T-helper 22 cell (primary cell): ENCODE measurements around the gene UROS.

ENCODE experiments used
- DNase-seq: peaks from one replicate; pipeline ENCODE4 v3.0.0-alpha.2; 2020; ENCODE audit warnings: low read depth

The UROS gene

DNA sequence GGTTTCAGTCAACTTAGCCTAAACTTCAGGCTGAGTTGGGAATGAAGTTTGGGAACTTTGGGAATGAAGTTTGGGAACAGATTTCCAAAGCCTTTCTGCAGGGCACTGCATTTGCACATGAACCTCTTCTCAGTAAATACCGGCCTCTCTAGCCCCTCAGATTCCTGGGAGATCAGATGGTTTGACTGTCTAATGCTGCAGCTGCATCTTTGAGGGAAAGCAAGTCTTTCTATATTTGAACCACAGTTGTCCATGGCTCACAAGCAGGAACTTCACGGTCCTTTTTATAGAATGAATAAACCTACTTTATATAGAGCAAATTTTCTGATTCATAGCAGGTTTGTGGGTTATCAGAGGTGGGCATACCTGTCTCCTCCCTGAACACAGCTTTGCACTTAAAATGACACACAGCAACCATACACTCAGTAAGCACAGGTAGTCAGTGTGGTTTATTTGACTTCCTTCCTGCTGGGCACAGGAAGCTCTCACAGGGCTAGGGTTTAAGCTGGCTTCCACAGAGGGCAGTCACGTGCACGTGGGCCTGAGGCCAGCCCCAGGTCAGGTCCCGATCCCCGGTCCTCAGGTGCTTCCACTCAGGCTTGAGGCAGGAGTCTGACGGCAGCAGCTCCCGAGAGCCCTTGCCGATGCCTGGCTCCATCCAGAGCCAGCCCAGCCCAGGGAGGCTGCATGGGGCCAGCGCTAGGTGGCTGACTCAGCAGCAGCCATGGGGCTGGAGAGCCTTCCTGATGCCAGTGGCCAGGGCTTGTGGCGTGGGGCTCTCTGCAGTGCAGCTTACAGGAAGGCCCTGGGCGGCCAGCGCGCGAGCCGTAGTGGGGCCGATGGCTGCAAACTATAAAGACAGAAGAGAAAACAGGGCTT, 34.7 kb downstream of the UROS start:
- DNase-seq: no peak

DNA sequence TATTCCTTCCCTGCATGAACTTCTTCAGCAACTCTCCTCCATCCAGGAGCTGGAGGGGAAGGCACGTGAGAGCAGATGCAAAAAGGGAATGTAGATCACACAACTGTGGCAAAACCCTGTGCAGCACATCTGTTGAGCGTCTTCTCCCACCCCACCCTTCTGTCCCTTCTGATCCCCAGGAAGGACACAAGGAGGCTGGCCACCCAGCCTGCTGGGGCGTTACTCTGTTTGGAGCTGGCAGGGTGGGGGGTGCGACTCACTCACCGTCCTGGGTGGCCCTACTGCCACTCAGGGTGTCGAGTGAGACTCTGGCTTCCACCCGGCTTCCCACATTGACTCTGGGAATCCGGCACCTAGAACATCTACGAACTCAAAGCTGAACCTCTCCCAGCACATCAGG, 37.3 kb downstream of the UROS start:
- no peak for DNase-seq

- DNase-seq: no peak
These were observed 39.1 kb downstream of the UROS start for GRCh38 chr10:125783957-125784356.

- DNase-seq: no peak
These were observed 39.6 kb downstream of the UROS start for GRCh38 chr10:125783408-125783807.

DNA sequence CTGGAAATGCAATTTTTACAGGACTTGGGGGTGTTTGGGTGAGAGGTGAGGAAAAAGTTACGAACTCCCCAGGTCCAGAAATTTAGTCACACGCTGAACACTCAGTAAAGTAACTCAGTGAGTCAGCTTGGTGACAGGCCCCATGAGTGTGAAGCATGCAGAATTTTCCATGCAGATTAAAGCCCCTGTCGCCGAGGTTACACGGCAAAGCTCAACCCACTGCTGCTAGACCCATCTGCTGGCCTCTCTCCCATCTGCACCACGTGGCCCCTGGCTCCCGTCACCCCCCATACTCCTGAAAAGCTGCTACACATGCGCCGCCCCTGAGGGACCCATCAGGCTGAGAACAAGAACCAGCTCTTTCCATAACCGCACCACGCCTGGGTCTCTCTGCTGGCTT, 40.4 kb downstream of the UROS start:
- no peak for DNase-seq

GRCh38 chr10:125782054-125782453, 41.0 kb downstream of the UROS start:
- DNase-seq: no peak

DNA sequence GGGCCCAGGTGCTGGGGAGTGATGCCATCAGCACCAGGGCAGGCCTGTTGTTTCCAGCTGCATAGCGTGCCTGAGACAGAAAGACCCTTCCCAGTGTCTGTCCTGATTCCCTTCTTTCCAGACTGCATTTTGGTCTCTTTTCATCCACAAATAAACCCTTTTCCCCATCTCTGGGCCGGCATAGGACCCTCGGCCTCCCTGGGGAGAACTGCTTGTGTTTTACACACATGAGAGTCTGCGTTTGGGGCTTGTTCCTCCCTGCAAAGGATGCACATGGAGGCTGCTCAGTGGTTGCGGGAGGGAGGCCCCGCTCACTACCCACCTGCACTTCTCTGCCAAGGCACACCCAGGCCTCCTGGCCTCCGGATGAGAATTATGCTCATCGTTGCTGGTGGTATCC, 41.7 kb downstream of the UROS start:
- no peak for DNase-seq

DNA sequence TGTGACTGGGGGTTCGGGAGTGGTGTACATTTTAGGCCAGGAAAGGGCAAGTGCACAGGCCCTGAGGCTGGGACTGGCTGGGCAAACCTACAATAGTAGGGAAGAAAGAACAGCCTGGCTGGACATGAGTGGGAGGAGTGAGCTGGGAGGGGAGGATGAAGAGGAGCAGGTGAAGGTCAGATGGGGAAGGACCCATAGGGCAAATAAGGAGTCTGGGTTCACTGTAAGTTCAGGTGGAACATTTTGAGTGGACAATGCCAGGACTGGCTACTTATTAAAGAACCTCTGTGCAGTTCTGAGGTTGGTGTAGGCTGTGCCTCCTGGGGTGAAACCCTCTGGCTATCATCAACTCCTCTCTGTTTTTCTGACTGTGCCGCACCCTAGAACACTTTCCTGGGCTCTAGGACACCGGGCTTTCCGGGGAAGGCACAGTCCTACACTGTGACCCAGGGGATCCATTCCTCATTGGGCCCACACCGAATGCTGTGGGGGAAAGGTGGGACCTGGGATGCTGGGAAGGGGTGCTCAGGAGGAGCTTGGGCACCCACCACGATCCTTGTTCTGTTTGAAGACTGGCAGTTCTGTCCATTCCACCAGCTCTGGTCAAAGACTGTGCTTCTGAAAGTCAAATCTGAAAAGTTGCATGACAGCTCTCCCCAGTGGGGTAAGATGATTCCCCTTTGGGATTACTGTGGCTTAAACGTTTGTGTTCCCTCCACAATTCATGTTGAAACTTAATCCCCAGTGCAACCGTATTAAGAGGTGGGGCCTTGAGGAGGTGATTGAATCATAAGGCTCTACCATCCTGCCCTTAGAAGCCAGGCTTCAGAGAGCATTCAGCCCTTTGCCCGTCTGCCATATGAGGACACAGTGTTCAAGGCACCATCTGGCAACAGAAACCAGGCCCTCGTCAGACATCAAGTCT, 43.4 kb downstream of the UROS start:
- no peak for DNase-seq

DNA sequence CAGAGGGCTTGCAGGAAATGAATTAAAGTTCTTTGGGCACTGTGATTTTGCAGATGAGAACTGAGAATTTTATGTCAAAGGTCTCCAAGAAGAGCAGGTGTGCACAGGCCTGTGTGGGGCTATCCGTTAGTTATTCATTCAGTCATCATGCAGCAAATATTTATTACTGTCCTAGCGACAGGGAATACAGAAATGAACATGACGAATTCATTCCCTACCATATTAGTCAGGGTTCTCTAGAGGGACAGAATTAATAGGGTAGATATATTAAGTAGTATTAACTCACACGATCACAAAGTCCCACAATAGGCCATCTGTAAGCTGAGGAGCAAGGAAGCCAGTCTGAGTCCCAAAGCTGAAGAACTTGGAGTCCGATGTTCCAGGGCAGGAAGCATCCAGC, 44.5 kb downstream of the UROS start:
- no peak for DNase-seq

DNA sequence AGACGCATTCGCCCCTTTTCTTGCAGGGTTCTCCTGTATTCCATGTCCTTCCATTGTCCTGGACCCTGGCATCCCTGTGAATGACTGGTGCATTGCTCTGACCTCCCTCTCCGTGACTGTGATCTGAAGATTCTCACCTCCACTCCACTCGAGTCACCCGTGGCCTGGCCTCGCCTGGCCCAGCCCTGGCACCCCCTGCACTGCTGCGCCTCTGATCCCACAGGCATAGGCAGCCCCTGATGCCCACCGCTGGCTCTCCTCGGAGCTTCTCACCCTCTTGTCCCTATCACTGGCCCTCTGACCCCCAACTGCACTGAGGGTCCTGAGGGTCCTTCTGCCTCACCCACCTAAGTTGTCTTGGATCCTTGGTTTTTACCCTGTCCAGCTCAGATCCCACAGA, 45.3 kb downstream of the UROS start:
- DNase-seq: no peak

DNA sequence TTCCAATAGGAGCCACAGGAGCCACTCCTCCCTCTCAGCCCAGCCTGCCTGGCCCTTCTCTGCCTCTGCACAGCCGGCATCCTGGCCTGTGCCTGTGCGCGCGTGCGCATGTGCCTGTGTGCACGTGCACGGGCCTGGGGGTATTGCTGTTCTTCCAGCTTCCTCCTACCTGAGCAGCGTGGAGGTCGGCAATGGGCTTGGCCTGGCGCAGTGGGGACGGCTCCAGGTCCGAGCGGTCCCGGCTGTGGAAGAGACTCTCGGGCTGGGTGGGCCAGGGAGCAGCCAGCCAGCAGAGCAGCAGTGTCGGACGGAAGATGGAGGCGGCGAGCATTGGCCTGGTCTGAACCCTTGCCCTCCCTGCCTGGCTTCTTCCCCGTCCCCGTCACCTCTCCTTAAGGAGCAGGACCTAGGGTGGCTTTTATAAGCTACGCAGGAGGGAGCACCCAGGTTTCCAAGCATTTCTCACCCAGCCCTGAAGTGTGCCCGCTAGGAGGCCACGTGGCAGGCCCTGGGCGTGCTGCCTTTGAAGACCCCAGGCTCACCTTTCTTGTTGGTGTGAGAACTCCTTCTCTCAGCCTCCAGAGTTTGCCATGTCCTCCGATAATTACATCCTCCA, 47.5 kb downstream of the UROS start, which contains the start of gene MMP21:
TSS of gene MMP21 (minus strand) at position 331 of the 616 bp plus-strand sequence. CDS start at position 331, 0 bp downstream.
- no peak for DNase-seq

GRCh38 chr10:125774581-125775191, 48.4 kb downstream of the UROS start:
- DNase-seq: no peak

- no peak for DNase-seq
These were observed 49.1 kb downstream of the UROS start for GRCh38 chr10:125773687-125774543.

DNA sequence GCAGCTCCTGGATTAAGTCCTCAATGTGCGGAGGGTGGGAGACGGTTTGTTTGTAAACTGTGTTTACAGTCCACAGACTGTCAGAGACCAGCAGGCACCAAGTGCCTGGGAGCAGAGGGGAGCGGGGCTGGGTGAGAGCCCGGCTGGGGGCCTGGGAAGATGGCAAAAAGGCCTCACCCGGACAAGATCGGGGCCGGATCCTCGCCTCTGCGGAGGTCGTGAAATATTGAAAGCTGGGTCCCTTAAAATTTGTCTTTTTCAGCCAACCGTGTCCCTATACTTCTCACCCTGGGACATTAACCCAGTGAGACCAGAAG, 50.2 kb downstream of the UROS start:
- DNase-seq: no peak

GRCh38 chr10:125772112-125772863, 50.8 kb downstream of the UROS start:
- DNase-seq: no peak

DNA sequence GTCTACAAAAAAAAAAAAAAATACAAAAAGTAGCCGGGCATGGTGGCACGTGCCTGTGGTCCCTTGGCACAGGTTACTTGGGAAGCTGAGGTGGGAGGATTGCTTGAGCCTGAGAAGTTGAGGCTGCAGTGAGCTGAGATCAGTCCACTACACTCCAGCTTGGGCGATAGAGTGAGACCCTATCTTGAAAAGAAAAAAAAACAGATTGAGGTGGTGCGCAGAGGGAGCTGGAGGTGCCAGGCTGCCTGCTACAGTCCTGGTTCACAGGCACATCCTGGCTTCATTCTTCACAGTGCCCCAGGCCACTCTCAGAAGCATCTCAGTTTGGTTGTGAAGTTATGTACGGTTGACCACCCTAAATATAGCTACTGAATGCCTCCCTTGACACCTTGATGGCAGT, 52.2 kb downstream of the UROS start:
- no peak for DNase-seq

- DNase-seq: no peak
These were observed 53.9 kb downstream of the UROS start for GRCh38 chr10:125769175-125769574.

DNA sequence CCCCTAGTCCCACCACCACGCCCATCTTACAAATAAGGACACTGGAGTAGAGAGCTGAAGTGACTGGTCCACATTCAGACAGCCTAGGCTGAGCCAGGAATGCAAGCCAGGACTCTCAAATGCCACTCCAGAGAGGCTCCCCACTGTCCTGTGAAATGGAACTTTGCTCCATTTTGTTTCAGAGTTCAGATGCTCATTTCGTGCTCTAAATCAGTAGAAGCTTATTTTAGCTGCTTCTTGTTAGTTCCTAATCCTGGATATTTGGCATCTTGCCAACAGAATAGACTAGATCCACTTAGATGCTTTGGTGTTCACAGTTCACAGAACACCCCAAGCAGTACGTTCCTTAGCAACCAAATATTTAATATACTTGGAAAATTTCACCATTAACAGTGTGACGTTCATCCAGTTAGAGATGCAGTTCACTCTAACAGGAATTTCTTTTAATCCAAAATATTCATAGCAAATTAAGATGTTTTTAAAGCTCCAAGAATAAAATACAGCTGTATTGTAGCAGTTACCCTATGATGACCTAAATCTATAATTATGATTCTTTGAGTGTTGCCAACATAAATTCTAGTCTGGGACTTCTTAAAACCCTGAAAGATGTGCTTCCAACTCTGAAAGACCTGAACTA, 54.7 kb downstream of the UROS start:
- no peak for DNase-seq

- no peak for DNase-seq
These were observed 56.5 kb downstream of the UROS start for GRCh38 chr10:125766511-125766910.

- DNase-seq: no peak
These were observed 57.2 kb downstream of the UROS start for GRCh38 chr10:125765835-125766234.
